Kidney (tissue), 14 donors: Measurements from ENCODE around the gene IL4I1. TPM values are rescaled to one million over a fixed set of nuclear protein-coding genes. Genes with fewer than 3 reads are reported as not detected.

ENCODE experiments used
- DNase-seq, 5 donors: peaks; one replicate each; pipeline ENCODE4 v3.0.0-alpha.2; 2013 to 2020
- FAIRE-seq: peaks from 2 replicates; lab custom pipeline; 2012; peaks lifted over from hg19 to GRCh38; lab: Jason Lieb, UNC
- H3K27ac ChIP-seq, 2 donors: one replicate each; pipeline ENCODE4 v1.7.0; 2013; ENCODE audit warnings: low read depth in 2 of 2, low read length in 2 of 2, inconsistent platforms in 1 of 2
- H3K27me3 ChIP-seq: one replicate; pipeline ENCODE4 v1.7.1; 2013; ENCODE audit warnings: low read length, inconsistent platforms; ENCODE audit not compliant: control insufficient read depth, insufficient read depth
- H3K36me3 ChIP-seq, 3 donors: one replicate each; pipeline versions ENCODE4 v1.7.0 to v1.7.1; 2013; ENCODE audit warnings: low read length in 3 of 3, control low read depth in 1 of 3, inconsistent platforms in 1 of 3; ENCODE audit not compliant: insufficient read depth in 3 of 3, control insufficient read depth in 2 of 3
- H3K4me1 ChIP-seq, 3 donors: one replicate each; pipeline versions ENCODE4 v1.7.0 to v1.7.1; 2013; ENCODE audit warnings: low read length in 3 of 3, inconsistent platforms in 1 of 3, low read depth in 1 of 3; ENCODE audit not compliant: control insufficient read depth in 2 of 3, insufficient read depth in 2 of 3
- H3K4me3 ChIP-seq, 3 donors: one replicate each; pipeline versions ENCODE4 v1.7.0 to v1.8.1; 2013; ENCODE audit warnings: low read length in 3 of 3, control low read depth in 1 of 3, inconsistent platforms in 1 of 3
- H3K9ac ChIP-seq, 3 donors: one replicate each; pipeline versions ENCODE4 v1.7.0 to v1.7.1; 2013; ENCODE audit warnings: low read length in 3 of 3, control low read depth in 1 of 3, inconsistent platforms in 1 of 3
- H3K9me3 ChIP-seq, 3 donors: one replicate each; pipeline versions ENCODE4 v1.7.0 to v1.7.1; 2013; ENCODE audit warnings: low read length in 3 of 3, control low read depth in 1 of 3, inconsistent platforms in 1 of 3; ENCODE audit not compliant: control insufficient read depth in 2 of 3, insufficient read depth in 1 of 3
- intact Hi-C: fragments of 100-400 bp; cut with DNase I; formaldehyde crosslinking; loops from one replicate; pipeline ENCODE4 v1.11.1; 2022
- polyA plus RNA-seq: library from polyadenylated mRNA; stranded (reverse); fragments of 350-450 nt; fragmentation: Illumina TruSeq; extraction: RNeasy Lipid Tissue Mini Kit (QIAGEN cat#74804); gene quantifications from one replicate; pipeline ENCODE4 v1.2.3, GENCODE V29; 2014; ENCODE audit warnings: low read depth, low replicate concordance; ENCODE audit not compliant: insufficient read depth
- total RNA-seq: library from RNA; stranded (reverse); fragmentation: NEBNext Ultra II Directional; extraction: Animal tissue kit (Norgen Biotek cat#: 25700); gene quantifications from one replicate; pipeline ENCODE4 v1.2.1, GENCODE V29; 2021
- TF ChIP-seq, protein P1 (sequence below): IDR thresholded peaks from 3 replicates; pipeline ENCODE4 v1.5.1; 2012; ENCODE audit warnings: mild to moderate bottlenecking, moderate library complexity, borderline replicate concordance; ENCODE audit not compliant: insufficient read depth; ENCODE audit errors: extremely low read depth
- donor health status: control.
- donor health status: control.
- donor health status: control.
- donor health status: control.
- donor health status: control.
- donor health status: DM: yes; HTN: yes; CAD: no.
- donor health status: Normal renal cell carcinoma (clear cell type).

Gene IL4I1
- total and polyA plus RNA-seq, 2 donors from 2014 or later: 0.82 to 12.8 TPM

DNA sequence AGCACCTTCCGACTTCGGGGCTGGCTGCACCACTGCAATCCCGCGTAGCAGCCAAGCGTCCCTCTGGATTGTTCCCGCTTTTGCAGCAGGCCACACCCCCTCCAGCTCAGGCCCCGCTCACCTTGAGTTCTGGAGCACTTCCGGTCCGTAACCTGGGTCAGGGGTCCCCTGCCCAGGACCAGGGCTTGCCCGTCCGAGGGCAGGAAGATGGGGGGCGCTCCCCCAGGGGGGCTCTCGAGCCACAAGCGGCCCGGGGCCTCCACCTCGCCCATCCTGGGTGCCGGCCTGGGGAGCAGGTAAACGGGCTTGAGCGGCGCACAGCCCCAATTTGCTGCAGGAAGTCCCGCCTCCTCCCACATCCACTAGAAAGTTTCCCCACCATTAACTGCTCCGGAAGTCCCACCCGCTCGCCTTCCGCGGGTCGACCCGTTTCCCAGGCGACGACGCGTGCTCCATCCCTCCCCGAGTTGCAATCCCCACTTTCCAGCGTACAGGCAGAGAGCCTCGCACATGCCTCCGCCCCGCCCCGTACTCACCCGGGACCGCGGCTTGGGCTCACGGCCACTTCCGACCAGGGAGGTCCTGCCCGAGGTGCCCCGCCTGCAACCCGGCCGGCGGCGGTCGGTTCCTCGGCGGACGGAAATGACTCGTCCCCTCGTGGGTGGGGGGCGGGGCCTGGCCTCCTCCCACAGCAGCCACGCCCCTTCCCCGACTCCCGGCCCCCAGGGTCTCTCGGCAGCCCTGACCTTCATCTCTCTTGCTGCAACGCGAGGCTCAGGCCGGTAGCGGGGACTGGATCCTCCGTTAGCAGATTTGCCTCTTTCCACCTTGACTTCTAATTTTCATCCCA, 29.5 kb downstream of the IL4I1 start, which contains the start of gene PNKP:
TSS of gene PNKP (minus strand) at position 644 of the 850 bp plus-strand sequence. CDS start at position 272, 372 bp downstream.
- TF ChIP-seq, protein P1, sequence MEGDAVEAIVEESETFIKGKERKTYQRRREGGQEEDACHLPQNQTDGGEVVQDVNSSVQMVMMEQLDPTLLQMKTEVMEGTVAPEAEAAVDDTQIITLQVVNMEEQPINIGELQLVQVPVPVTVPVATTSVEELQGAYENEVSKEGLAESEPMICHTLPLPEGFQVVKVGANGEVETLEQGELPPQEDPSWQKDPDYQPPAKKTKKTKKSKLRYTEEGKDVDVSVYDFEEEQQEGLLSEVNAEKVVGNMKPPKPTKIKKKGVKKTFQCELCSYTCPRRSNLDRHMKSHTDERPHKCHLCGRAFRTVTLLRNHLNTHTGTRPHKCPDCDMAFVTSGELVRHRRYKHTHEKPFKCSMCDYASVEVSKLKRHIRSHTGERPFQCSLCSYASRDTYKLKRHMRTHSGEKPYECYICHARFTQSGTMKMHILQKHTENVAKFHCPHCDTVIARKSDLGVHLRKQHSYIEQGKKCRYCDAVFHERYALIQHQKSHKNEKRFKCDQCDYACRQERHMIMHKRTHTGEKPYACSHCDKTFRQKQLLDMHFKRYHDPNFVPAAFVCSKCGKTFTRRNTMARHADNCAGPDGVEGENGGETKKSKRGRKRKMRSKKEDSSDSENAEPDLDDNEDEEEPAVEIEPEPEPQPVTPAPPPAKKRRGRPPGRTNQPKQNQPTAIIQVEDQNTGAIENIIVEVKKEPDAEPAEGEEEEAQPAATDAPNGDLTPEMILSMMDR: peak; percentile 0
- Histone ChIP-seq H3K27me3 (no peaks in the 10 kb centered on the region), H3K27ac (peak within 1 kb of the TSS; percentile 94 to 97), H3K9ac (peak within 1 kb of the TSS; percentile 54 to 72 (median 69)), H3K4me3 (peak within 1 kb of the TSS; percentile 79 to 89 (median 82)), H3K36me3 (peaks cover 6 to 18% (median 11%) of the 10 kb centered on the region in 3 donors), H3K9me3 (no peaks in the 10 kb centered on the region), H3K4me1 (peaks cover 2 to 31% (median 16%) of the 10 kb centered on the region in 3 donors)
- FAIRE-seq (no peak), DNase-seq (peak; percentile 94 to 98 (median 96))
- intact Hi-C loops: no loop called here

GRCh38 chr19:49864890-49865289, 31.8 kb downstream of the IL4I1 start:
- peaks cover 0 to 20% (median 8%) of the 10 kb centered on the region in 3 donors for H3K4me1 ChIP-seq
- H3K27ac ChIP-seq: no peak overlapping the region
- H3K36me3 ChIP-seq: peaks cover 6 to 20% (median 11%) of the 10 kb centered on the region in 3 donors
- no peaks in the 10 kb centered on the region for H3K27me3 ChIP-seq
- TF ChIP-seq, protein P1: no peak
- FAIRE-seq (no peak), DNase-seq (no peak)
- intact Hi-C loops: no loop called here
- H3K4me3 ChIP-seq: no peak overlapping the region
- H3K9me3 ChIP-seq: no peaks in the 10 kb centered on the region
- no peak overlapping the region for H3K9ac ChIP-seq

DNA sequence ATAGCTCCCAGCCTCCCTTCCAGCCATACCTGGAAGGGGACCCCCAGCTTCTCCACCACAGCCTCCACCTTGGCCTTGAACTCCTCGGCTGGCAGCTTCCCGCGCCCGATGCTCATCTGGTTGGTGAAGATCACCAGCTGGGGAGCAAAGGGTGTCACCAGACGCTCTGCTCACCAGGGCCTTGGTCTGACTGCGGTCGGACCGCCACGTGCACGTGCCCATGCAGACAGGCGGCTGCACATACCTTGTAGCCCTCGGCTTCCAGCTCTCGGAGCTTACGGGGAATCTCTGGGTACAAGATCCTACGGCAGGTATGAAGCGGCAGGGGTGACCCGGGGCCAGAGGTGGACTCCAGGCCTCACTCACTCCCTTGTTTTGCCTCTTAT, 32.8 kb downstream of the IL4I1 start:
- Histone ChIP-seq H3K36me3 (peaks cover 6 to 22% (median 11%) of the 10 kb centered on the region in 3 donors), H3K27me3 (no peaks in the 10 kb centered on the region), H3K9me3 (no peaks in the 10 kb centered on the region), H3K27ac (no peak overlapping the region), H3K9ac (no peak overlapping the region), H3K4me3 (no peak overlapping the region), H3K4me1 (peaks cover 0 to 18% (median 8%) of the 10 kb centered on the region in 3 donors)
- TF ChIP-seq, protein P1: no peak
- DNase-seq (no peak), FAIRE-seq (no peak)
- intact Hi-C loops: no loop called here
